ENCODE results near the gene TSG101.
A peak's percentile ranks its signal among the peaks of the same experiment; 100 is the strongest.

TSG101 gene

GRCh38 chr11:18526521-18527296 lies at the start of gene TSG101 (continued):
- TF ChIP-seq ZNF513 (tag by site-specific recombination; IDR thresholded peaks at IDR 0.05) = no peak
- TF ChIP-seq ZNF354C (tag by site-specific recombination; IDR thresholded peaks at IDR 0.05; ENCODE audit: borderline replicate concordance, low read depth) = no peak
- TF ChIP-seq KLF10 (tag by site-specific recombination; IDR thresholded peaks at IDR 0.05) = peak; percentile 73
- TF ChIP-seq ZNF23 (tag by site-specific recombination; IDR thresholded peaks at IDR 0.05; ENCODE audit: borderline replicate concordance) = no peak
- TF ChIP-seq KLF17 (tag by site-specific recombination; IDR thresholded peaks at IDR 0.05) = peak; percentile 43; the same call in 1 of the 2 replicates
- no peak for TF ChIP-seq ZBTB7A (tag by site-specific recombination; IDR thresholded peaks at IDR 0.05; ENCODE audit: low read depth)
- no peak for TF ChIP-seq GFI1B (tag by site-specific recombination; IDR thresholded peaks at IDR 0.05)
- TF ChIP-seq ZNF266 (tag by site-specific recombination; IDR thresholded peaks at IDR 0.05; ENCODE audit: low read depth) = no peak
- no peak for TF ChIP-seq ZNF280D (tag by site-specific recombination; IDR thresholded peaks at IDR 0.05)
- TF ChIP-seq ZNF654 (tag by site-specific recombination; IDR thresholded peaks at IDR 0.05; ENCODE audit: low read depth) = no peak
- no peak for TF ChIP-seq PRDM2 (tag by site-specific recombination; IDR thresholded peaks at IDR 0.05; ENCODE audit: borderline replicate concordance)
- no peak for TF ChIP-seq MEIS1 (CRISPR knock-in tag; IDR thresholded peaks at IDR 0.05; ENCODE audit: borderline replicate concordance)
- TF ChIP-seq BCL6B (tag by site-specific recombination; IDR thresholded peaks at IDR 0.05) = no peak
- no peak for TF ChIP-seq CTCF (tag by site-specific recombination; IDR thresholded peaks at IDR 0.05)
- TF ChIP-seq ZNF629 (tag by site-specific recombination; IDR thresholded peaks at IDR 0.05) = peak; percentile 92
- TF ChIP-seq BCL11A (tag by site-specific recombination; IDR thresholded peaks at IDR 0.05; ENCODE audit: low read depth) = no peak
- no peak for TF ChIP-seq ZNF530 (tag by site-specific recombination; IDR thresholded peaks at IDR 0.05; ENCODE audit: low read depth)
- no peak for TF ChIP-seq SCRT1 (tag by site-specific recombination; IDR thresholded peaks at IDR 0.05; ENCODE audit: borderline replicate concordance)
- no peak for TF ChIP-seq ZNF426 (tag by site-specific recombination; IDR thresholded peaks at IDR 0.05)
- TF ChIP-seq ZNF433 (tag by site-specific recombination; IDR thresholded peaks at IDR 0.05; ENCODE audit: low read depth) = no peak
- no peak for TF ChIP-seq ZNF239 (tag by site-specific recombination; IDR thresholded peaks at IDR 0.05)
- TF ChIP-seq ZSCAN5A (tag by site-specific recombination; IDR thresholded peaks at IDR 0.05) = no peak
